ENCODE results near the gene MEIS1. TPM values are rescaled to one million over a fixed set of nuclear protein-coding genes. Genes with fewer than 3 reads are reported as not detected.

Gene MEIS1
- total and polyA plus RNA-seq, 2 donors from 2014 or later = 7.3 to 36.7 TPM

DNA sequence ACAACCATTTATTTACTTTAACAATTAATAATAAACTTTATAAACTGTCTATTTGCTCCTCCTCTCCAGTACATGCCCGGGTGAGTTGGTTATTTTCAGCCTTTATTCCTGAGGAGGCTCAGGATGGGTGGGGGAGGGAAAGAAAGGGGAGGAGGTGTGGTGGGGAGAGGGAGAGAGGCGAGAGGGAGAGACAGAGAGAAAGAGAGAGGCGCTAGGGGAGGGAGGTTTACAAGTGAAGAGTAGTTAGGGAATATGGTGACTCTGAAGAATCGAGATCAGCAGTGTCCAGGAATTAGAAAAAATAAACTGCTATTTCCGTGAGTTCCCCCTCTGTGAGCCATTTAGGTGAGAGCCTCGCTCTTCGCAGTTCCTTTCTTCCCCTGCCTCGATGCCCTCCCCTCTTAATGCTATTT, 138.9 kb downstream of the MEIS1 start:
- peak in 4 of 5 donors; percentile 57 to 82 (median 71) for DNase-seq
- intact Hi-C loops (cut with DNase I) = no loop called here
- peaks cover 0 to 12% (median 9%) of the 10 kb centered on the region in 3 donors for H3K4me1 ChIP-seq (ENCODE audit: control insufficient read depth in 2 of 3, insufficient read depth in 2 of 3, low read depth in 1 of 3, low read length in 3 of 3)

DNA sequence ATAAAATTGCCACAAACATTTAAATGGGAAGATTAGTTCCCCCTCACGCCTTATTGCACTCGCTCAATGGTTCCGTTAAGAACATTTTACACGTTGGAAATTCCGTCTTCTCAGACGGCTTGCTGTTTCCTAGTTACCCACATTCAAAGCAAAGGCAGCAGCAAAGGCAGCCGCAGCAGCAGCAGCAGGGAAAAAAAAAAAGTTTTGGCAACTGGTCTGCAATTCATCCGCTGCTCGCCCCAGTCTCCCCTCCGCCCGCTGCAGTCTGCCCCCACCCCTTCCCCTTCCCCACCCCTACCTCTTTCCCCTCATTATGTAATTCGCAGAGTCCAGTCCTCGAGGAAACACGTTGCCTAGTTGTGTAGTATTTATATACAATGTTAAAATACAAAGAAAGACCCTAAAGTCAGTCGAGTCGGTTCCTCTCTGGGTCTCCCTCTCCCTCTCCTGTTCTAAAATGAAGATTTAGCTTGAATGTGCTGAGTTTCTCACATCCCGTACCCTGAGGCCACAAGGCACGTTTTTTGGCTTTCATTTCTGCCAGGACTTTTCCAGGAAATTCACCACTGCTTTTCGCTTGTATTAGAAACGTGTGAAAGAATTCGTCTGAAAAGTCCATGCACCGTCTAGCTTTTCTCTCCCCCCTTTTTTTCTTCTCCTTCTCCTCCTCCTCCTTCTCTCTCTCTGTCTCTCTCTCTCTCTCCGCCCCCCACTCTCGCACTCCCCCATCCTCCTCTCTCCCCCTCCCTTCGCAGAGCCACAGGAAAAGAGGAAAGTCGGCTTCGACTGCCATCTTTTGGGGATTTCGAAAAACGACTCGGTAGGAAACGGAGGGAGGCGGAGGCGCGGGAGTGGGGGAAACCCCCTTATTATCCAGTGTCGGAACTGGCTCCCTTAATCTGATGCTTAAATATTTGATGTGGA, 140.0 kb downstream of the MEIS1 start:
- Histone ChIP-seq H3K9ac (ENCODE audit: low read length in 3 of 3) (peak overlapping the region in 1 of 3 donors; percentile 46), H3K9me3 (ENCODE audit: control insufficient read depth in 2 of 3, insufficient read depth in 1 of 3, low read length in 3 of 3) (no peaks in the 10 kb centered on the region), H3K27me3 (ENCODE audit: control insufficient read depth, insufficient read depth, low read length) (peaks cover 11% of the 10 kb centered on the region), H3K27ac (ENCODE audit: low read depth in 2 of 2, low read length in 2 of 2) (peak overlapping the region; percentile 28 to 29), H3K36me3 (ENCODE audit: control insufficient read depth in 2 of 3, insufficient read depth in 3 of 3, low read length in 3 of 3) (peaks cover 0 to 2% (median 0%) of the 10 kb centered on the region in 3 donors), H3K4me1 (ENCODE audit: control insufficient read depth in 2 of 3, insufficient read depth in 2 of 3, low read depth in 1 of 3, low read length in 3 of 3) (peaks cover 0 to 6% (median 4%) of the 10 kb centered on the region in 3 donors), H3K4me3 (ENCODE audit: low read length in 3 of 3) (peak overlapping the region; percentile 55 to 70 (median 64))
- FAIRE-seq = no peak
- intact Hi-C loops (cut with DNase I) = no loop called here
- DNase-seq = peak; percentile 89 to 97 (median 92)
- TF ChIP-seq, protein P1, sequence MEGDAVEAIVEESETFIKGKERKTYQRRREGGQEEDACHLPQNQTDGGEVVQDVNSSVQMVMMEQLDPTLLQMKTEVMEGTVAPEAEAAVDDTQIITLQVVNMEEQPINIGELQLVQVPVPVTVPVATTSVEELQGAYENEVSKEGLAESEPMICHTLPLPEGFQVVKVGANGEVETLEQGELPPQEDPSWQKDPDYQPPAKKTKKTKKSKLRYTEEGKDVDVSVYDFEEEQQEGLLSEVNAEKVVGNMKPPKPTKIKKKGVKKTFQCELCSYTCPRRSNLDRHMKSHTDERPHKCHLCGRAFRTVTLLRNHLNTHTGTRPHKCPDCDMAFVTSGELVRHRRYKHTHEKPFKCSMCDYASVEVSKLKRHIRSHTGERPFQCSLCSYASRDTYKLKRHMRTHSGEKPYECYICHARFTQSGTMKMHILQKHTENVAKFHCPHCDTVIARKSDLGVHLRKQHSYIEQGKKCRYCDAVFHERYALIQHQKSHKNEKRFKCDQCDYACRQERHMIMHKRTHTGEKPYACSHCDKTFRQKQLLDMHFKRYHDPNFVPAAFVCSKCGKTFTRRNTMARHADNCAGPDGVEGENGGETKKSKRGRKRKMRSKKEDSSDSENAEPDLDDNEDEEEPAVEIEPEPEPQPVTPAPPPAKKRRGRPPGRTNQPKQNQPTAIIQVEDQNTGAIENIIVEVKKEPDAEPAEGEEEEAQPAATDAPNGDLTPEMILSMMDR (IDR thresholded peaks at IDR 0.05; ENCODE audit: borderline replicate concordance, extremely low read depth, insufficient read depth) = peak; percentile 51

More for the DNA sequence above, 138.9 kb downstream of the MEIS1 start:
- peak overlapping the region in 1 of 2 donors; percentile 16 for H3K27ac ChIP-seq (ENCODE audit: low read depth in 2 of 2, low read length in 2 of 2)
- no peaks in the 10 kb centered on the region for H3K9me3 ChIP-seq (ENCODE audit: control insufficient read depth in 2 of 3, insufficient read depth in 1 of 3, low read length in 3 of 3)
- H3K27me3 ChIP-seq (ENCODE audit: control insufficient read depth, insufficient read depth, low read length) = peaks cover 8% of the 10 kb centered on the region
- peak overlapping the region; percentile 8 to 35 (median 22) for H3K4me3 ChIP-seq (ENCODE audit: low read length in 3 of 3)
- peak overlapping the region in 1 of 3 donors; percentile 3 for H3K9ac ChIP-seq (ENCODE audit: low read length in 3 of 3)
- TF ChIP-seq, protein P1 (IDR thresholded peaks at IDR 0.05; ENCODE audit: borderline replicate concordance, extremely low read depth, insufficient read depth) = no peak
- no peak for FAIRE-seq
- H3K36me3 ChIP-seq (ENCODE audit: control insufficient read depth in 2 of 3, insufficient read depth in 3 of 3, low read length in 3 of 3) = peaks cover 0 to 4% (median 0%) of the 10 kb centered on the region in 3 donors

DNA sequence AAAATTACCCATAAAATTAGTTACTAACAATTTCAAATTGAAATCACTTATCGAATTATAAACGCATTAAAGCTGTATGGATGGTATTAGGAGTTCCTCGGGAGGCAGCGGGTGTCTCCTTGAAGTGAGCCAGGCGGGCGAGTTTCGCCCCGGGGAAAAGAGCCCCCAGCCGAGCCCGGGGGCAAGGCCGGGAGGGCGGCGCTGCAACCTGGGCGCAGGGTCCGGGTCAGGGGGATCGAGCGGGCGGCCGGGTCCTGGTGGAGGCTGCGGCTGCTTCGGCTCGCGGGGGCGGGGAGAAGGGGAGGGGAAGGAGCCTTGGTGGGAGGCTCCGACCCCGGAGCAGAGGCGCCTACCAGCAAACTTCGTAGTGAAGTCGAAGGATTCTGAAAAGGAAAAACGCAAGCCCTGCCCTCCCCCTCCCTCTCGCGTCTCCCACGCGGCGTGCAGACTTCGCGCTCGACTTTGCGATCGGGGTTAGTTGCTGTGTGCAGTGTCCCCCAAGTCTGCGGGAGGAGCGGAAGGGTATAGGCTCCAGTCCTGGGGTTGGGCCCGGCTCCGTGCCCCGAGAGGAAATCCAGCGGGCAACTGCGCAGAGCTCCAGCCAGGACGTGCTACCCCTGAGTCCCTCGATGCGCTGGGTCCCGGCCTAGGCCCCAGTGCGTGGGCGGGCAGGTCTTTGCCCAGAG, 140.8 kb downstream of the MEIS1 start:
- FAIRE-seq (no peak), DNase-seq (peak; percentile 83 to 91 (median 88))
- Histone ChIP-seq H3K4me1 (ENCODE audit: control insufficient read depth in 2 of 3, insufficient read depth in 2 of 3, low read depth in 1 of 3, low read length in 3 of 3) (peaks cover 0 to 6% (median 4%) of the 10 kb centered on the region in 3 donors), H3K36me3 (ENCODE audit: control insufficient read depth in 2 of 3, insufficient read depth in 3 of 3, low read length in 3 of 3) (peaks cover 0 to 2% (median 0%) of the 10 kb centered on the region in 3 donors), H3K4me3 (ENCODE audit: low read length in 3 of 3) (peak overlapping the region; percentile 45 to 64 (median 45)), H3K27ac (ENCODE audit: low read depth in 2 of 2, low read length in 2 of 2) (peak overlapping the region; percentile 35 to 83), H3K27me3 (ENCODE audit: control insufficient read depth, insufficient read depth, low read length) (peaks cover 15% of the 10 kb centered on the region), H3K9ac (ENCODE audit: low read length in 3 of 3) (no peak overlapping the region), H3K9me3 (ENCODE audit: control insufficient read depth in 2 of 3, insufficient read depth in 1 of 3, low read length in 3 of 3) (no peaks in the 10 kb centered on the region)
- TF ChIP-seq, protein P1 (IDR thresholded peaks at IDR 0.05; ENCODE audit: borderline replicate concordance, extremely low read depth, insufficient read depth) = no peak
- intact Hi-C loops (cut with DNase I) = no loop called here

Data from kidney (tissue), 14 donors.